CD4-positive, CD25-positive, alpha-beta regulatory T cell (primary cell): ENCODE measurements around the gene ALG10. TPM values are rescaled to one million over a fixed set of nuclear protein-coding genes. Genes with fewer than 3 reads are reported as not detected.
"Not testable (repeated sequence)": the region's sequence is repeated elsewhere in the genome, so short reads cannot be mapped to it uniquely, and the experiment has no call there.

Experiments
- ATAC-seq, 2 donors: fragments of 150-1000 bp; cut with Tn5 transposase; one replicate each; pipeline ENCODE4 v1.10.0; 2021; ENCODE audit warnings: low read depth in 2 of 2, moderate number of reproducible peaks in 2 of 2, moderate library complexity in 1 of 2
- DNase-seq, 3 donors: peaks; one replicate each; pipeline versions ENCODE4 v3.0.0 to v3.0.0-alpha.2; 2012 to 2022; ENCODE audit warnings: mixed read lengths in 1 of 3
- H3K27ac ChIP-seq: one replicate; pipeline ENCODE4 v1.7.0; 2013; ENCODE audit warnings: mild to moderate bottlenecking, low read length; ENCODE audit not compliant: insufficient read depth, poor library complexity, severe bottlenecking
- H3K27me3 ChIP-seq: one replicate; pipeline ENCODE4 v1.7.0; 2013; ENCODE audit warnings: low read length; ENCODE audit not compliant: control insufficient read depth, insufficient read depth
- H3K36me3 ChIP-seq: one replicate; pipeline ENCODE4 v1.7.0; 2013; ENCODE audit warnings: mild to moderate bottlenecking, low read length, moderate library complexity; ENCODE audit not compliant: control insufficient read depth, insufficient read depth
- H3K4me1 ChIP-seq: 2 replicates; pipeline ENCODE4 v1.7.0; 2013; ENCODE audit warnings: mild to moderate bottlenecking, low read length; ENCODE audit not compliant: insufficient read depth, control insufficient read depth, poor library complexity, severe bottlenecking
- H3K4me3 ChIP-seq: one replicate; pipeline ENCODE4 v1.7.0; 2013; ENCODE audit warnings: low read depth, mild to moderate bottlenecking, low read length, moderate library complexity
- H3K9me3 ChIP-seq, 2 experiments: 1 replicate in 1 of 2; 2 replicates in 1 of 2; pipeline ENCODE4 v1.7.0; 2013; ENCODE audit warnings: low read length in 2 of 2, mild to moderate bottlenecking in 1 of 2, moderate library complexity in 1 of 2; ENCODE audit not compliant: control insufficient read depth in 2 of 2
- H3K27ac Mint-ChIP-seq, 3 donors: one replicate each; pipeline ENCODE4 v1.8.0; 2020 to 2022; ENCODE audit warnings: mild to moderate bottlenecking in 3 of 3, mixed read lengths in 3 of 3, moderate library complexity in 2 of 3
- H3K27me3 Mint-ChIP-seq: one replicate; pipeline ENCODE4 v1.8.0; 2022; ENCODE audit warnings: mild to moderate bottlenecking, mixed read lengths
- H3K36me3 Mint-ChIP-seq: one replicate; pipeline ENCODE4 v1.8.0; 2020; ENCODE audit warnings: mixed read lengths
- H3K4me1 Mint-ChIP-seq, 4 donors: one replicate each; pipeline ENCODE4 v1.8.0; 2020 to 2022; ENCODE audit warnings: mixed read lengths in 4 of 4, mild to moderate bottlenecking in 1 of 4
- H3K4me3 Mint-ChIP-seq, 4 donors: one replicate each; pipeline ENCODE4 v1.8.0; 2020 to 2022; ENCODE audit warnings: mild to moderate bottlenecking in 4 of 4, mixed read lengths in 4 of 4, moderate library complexity in 3 of 4
- H3K9me3 Mint-ChIP-seq, 7 donors: one replicate each; pipeline ENCODE4 v1.8.0; 2020 to 2022; ENCODE audit warnings: mixed read lengths in 7 of 7, mild to moderate bottlenecking in 3 of 7, moderate library complexity in 2 of 7
- polyA plus RNA-seq, 4 donors: library from polyadenylated mRNA; unstranded; fragments of 300-500 nt; fragmentation: Illumina TruSeq; gene quantifications; one replicate each; pipeline ENCODE4 v1.2.3, GENCODE V29; 2021
- total RNA-seq: library from RNA; stranded (reverse); gene quantifications from one replicate; pipeline ENCODE4 v1.2.3, GENCODE V29; 2022

Gene ALG10, protein sequence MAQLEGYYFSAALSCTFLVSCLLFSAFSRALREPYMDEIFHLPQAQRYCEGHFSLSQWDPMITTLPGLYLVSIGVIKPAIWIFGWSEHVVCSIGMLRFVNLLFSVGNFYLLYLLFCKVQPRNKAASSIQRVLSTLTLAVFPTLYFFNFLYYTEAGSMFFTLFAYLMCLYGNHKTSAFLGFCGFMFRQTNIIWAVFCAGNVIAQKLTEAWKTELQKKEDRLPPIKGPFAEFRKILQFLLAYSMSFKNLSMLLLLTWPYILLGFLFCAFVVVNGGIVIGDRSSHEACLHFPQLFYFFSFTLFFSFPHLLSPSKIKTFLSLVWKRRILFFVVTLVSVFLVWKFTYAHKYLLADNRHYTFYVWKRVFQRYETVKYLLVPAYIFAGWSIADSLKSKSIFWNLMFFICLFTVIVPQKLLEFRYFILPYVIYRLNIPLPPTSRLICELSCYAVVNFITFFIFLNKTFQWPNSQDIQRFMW
- total RNA-seq: 12.3 TPM
- polyA plus RNA-seq: 1 to 10 TPM; 2.6 to 4.7 (median 3.6) TPM

DNA sequence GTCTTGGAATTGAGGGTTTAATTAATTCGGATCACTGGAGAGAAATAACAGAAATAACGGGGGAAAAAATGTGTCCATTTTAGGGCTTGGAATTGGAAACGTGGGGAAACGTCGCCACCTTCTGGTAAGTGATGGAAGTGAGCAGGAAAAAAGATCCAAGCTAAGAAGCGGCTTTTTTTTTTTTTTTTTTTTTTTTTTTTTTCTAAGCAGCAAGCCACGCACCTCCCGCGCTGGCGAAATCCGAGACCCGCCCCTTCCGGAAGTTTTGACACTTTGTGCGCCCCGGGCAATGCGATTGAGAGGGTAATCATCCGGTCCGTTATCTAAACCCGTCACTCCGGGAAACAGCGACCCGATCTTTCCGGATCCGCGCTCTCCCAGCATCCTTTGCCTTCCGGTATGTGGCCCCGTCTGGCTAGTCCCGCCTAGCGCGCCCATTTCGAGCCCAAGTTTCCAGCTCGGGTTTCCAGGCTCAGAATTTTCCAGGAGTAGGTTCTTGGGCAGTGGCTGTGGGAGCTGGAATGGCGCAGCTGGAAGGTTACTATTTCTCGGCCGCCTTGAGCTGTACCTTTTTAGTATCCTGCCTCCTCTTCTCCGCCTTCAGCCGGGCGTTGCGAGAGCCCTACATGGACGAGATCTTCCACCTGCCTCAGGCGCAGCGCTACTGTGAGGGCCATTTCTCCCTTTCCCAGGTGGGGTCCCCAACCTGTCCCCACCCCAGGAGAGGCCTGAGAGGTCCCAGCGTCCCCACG lies at the start of gene ALG10:
Gene ALG10 (plus strand): TSS at position 418 of the 752 bp plus-strand sequence. CDS start 104 bp downstream, at position 522.
- peak within 1 kb of the TSS; percentile 91 for H3K27ac ChIP-seq
- DNase-seq: peak; percentile 96 to 98 (median 98)
- H3K4me3 ChIP-seq: peak within 1 kb of the TSS; percentile 89
- no peaks in the 10 kb centered on the region for H3K36me3 ChIP-seq
- no peaks in the 10 kb centered on the region for H3K9me3 ChIP-seq
- peaks cover 6% of the 10 kb centered on the region for H3K36me3 Mint-ChIP-seq
- no peaks in the 10 kb centered on the region for H3K9me3 Mint-ChIP-seq
- peaks cover 9 to 34% (median 16%) of the 10 kb centered on the region in 4 donors for H3K4me1 Mint-ChIP-seq
- peak within 1 kb of the TSS; percentile 96 to 98 (median 97) for H3K4me3 Mint-ChIP-seq
- peak within 1 kb of the TSS; percentile 98 to 99 (median 99) for H3K27ac Mint-ChIP-seq
- peaks cover 11% of the 10 kb centered on the region for H3K4me1 ChIP-seq
- H3K27me3 ChIP-seq: no peaks in the 10 kb centered on the region
- peaks cover 6% of the 10 kb centered on the region for H3K27me3 Mint-ChIP-seq
- peak; percentile 98 to 99 for ATAC-seq

DNA sequence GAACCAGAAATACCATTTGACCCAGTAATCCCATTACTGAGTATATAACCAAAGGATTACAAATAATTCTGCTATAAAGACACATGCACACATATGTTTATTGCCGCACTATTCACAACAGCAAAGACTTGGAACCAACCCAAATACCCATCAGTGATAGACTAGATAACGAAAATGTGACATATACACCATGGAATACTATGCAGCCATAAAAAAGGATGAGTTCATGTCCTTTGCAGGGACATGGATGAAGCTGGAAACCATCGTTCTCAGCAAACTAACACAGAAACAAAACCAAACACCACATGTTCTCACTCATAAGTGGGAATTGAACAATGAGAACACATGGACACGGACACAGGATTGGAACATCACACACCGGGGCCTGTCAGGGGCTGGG lies 49.4 kb upstream of the ALG10 start:
- H3K27me3 ChIP-seq, H3K36me3 Mint-ChIP-seq, ATAC-seq, H3K4me3 Mint-ChIP-seq, H3K4me3 ChIP-seq, H3K9me3 Mint-ChIP-seq, H3K4me1 Mint-ChIP-seq, H3K36me3 ChIP-seq, H3K27me3 Mint-ChIP-seq, H3K9me3 ChIP-seq, H3K27ac Mint-ChIP-seq, H3K27ac ChIP-seq, H3K4me1 ChIP-seq, DNase-seq: not testable (repeated sequence)

- peaks cover 5% of the 10 kb centered on the region for H3K27me3 Mint-ChIP-seq
- H3K9me3 ChIP-seq: no peaks in the 10 kb centered on the region
- H3K27me3 ChIP-seq: no peaks in the 10 kb centered on the region
- DNase-seq (no peak), ATAC-seq (no peak)
- no peaks in the 10 kb centered on the region for H3K4me1 Mint-ChIP-seq
- H3K36me3 ChIP-seq: no peaks in the 10 kb centered on the region
- H3K4me1 ChIP-seq: no peaks in the 10 kb centered on the region
- H3K27ac ChIP-seq: no peak overlapping the region
- no peak overlapping the region for H3K27ac Mint-ChIP-seq
- H3K4me3 Mint-ChIP-seq: no peak overlapping the region
- H3K36me3 Mint-ChIP-seq: no peaks in the 10 kb centered on the region
- no peak overlapping the region for H3K4me3 ChIP-seq
- peaks cover 0 to 2% (median 0%) of the 10 kb centered on the region in 7 donors for H3K9me3 Mint-ChIP-seq
These were observed 44.4 kb upstream of the ALG10 start for GRCh38 chr12:33977887-33978286.

- no peak for ATAC-seq
- no peak for DNase-seq
- Mint-ChIP-seq H3K4me1 (no peaks in the 10 kb centered on the region), H3K27me3 (no peaks in the 10 kb centered on the region), H3K9me3 (peaks cover 0 to 3% (median 0%) of the 10 kb centered on the region in 7 donors), H3K27ac (peak overlapping the region in 1 of 3 donors; percentile 45), H3K4me3 (no peak overlapping the region), H3K36me3 (no peaks in the 10 kb centered on the region)
- no peaks in the 10 kb centered on the region for H3K9me3 ChIP-seq
- H3K27me3 ChIP-seq: no peaks in the 10 kb centered on the region
- no peak overlapping the region for H3K4me3 ChIP-seq
- H3K4me1 ChIP-seq: no peaks in the 10 kb centered on the region
- H3K36me3 ChIP-seq: no peaks in the 10 kb centered on the region
- no peak overlapping the region for H3K27ac ChIP-seq
These were observed 34.0 kb upstream of the ALG10 start for GRCh38 chr12:33988197-33988805.

- Histone ChIP-seq H3K27me3 (no peaks in the 10 kb centered on the region), H3K9me3 (no peaks in the 10 kb centered on the region), H3K4me1 (no peaks in the 10 kb centered on the region), H3K36me3 (no peaks in the 10 kb centered on the region), H3K4me3 (no peak overlapping the region), H3K27ac (no peak overlapping the region)
- Mint-ChIP-seq H3K4me1 (no peaks in the 10 kb centered on the region), H3K4me3 (no peak overlapping the region), H3K36me3 (no peaks in the 10 kb centered on the region), H3K27me3 (no peaks in the 10 kb centered on the region), H3K27ac (no peak overlapping the region), H3K9me3 (peaks cover 0 to 3% (median 0%) of the 10 kb centered on the region in 7 donors)
- ATAC-seq (no peak), DNase-seq (no peak)
These were observed 33.4 kb upstream of the ALG10 start for GRCh38 chr12:33988913-33989312.

DNA sequence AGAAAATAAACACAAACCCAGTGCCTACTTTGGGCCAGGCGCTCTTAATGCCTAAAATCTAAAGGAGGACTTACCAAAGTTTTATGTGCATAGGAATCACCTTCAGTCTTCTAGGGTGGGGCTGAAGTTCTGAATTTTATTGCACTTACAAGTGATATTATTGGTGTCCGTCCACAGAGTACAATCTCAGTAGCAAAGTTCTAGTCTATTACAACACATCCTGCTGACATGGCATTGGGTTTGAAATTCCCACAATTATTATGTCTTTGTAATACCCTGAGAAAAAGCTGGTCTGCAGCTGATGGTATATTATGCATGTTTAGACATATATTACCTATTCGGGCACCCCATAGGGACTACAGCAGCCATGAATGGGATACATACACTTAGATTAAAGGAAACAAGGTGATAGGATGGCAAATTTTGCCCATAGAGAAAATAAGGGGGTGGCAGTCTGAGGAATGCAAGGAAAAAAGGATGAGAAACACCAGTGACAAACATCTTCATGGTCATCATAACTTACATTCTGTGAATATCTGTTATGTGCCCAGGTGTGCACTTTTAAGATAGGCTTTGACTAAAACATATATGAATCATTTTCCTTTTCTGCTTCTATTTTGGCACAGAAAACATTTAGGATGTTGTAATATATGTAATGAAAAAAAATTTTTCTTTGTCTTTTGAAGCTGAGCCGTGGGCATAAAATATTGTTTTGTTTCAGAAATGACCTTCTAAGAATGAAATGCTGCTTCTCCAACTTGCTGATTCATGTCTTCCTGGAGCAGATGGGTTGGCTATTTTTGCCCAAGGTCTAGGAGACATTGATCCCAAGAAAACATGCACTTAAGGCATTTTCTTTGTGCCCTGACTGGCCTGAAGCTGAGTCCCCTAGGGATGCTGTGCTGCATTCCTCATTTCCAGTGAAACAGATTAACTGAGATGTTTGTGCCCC lies 27.2 kb upstream of the ALG10 start:
- H3K36me3 Mint-ChIP-seq: no peaks in the 10 kb centered on the region
- ATAC-seq: no peak

GRCh38 chr12:34008835-34009234 lies 13.5 kb upstream of the ALG10 start:
- not testable (repeated sequence) for H3K4me1 ChIP-seq, H3K4me3 ChIP-seq, H3K36me3 ChIP-seq, H3K4me3 Mint-ChIP-seq, H3K27ac Mint-ChIP-seq, H3K9me3 ChIP-seq, H3K27me3 ChIP-seq, H3K27ac ChIP-seq, H3K4me1 Mint-ChIP-seq, ATAC-seq, H3K36me3 Mint-ChIP-seq, H3K9me3 Mint-ChIP-seq, DNase-seq, H3K27me3 Mint-ChIP-seq

More for the DNA sequence above, 27.2 kb upstream of the ALG10 start:
- Mint-ChIP-seq H3K27me3 (no peaks in the 10 kb centered on the region), H3K4me1 (no peaks in the 10 kb centered on the region), H3K9me3 (no peaks in the 10 kb centered on the region), H3K4me3 (no peak overlapping the region), H3K27ac (no peak overlapping the region)
- no peaks in the 10 kb centered on the region for H3K36me3 ChIP-seq
- peaks cover 4% of the 10 kb centered on the region for H3K27me3 ChIP-seq
- H3K9me3 ChIP-seq: no peaks in the 10 kb centered on the region
- no peak for DNase-seq
- no peak overlapping the region for H3K27ac ChIP-seq
- H3K4me1 ChIP-seq: no peaks in the 10 kb centered on the region
- no peak overlapping the region for H3K4me3 ChIP-seq
